Activated T-helper 1 cell treated with anti-CD3 and anti-CD28 coated beads, Interleukin-12 subunit alpha, Interleukin-12 subunit beta, Interleukin-2, Interleukin-4 antibody, amounts not matched to agents 30 ng/mL and 10 ng/mL and 1 ng/mL, durations not matched to agents 14 hours and 24 hours and 36 hours (primary cell): ENCODE data around the gene FAM168B. TPM values are rescaled to one million over a fixed set of nuclear protein-coding genes. Genes with fewer than 3 reads are reported as not detected.
A peak's percentile ranks its signal among the peaks of the same experiment; 100 is the strongest.
"Not testable (repeated sequence)": the region's sequence is repeated elsewhere in the genome, so short reads cannot be mapped to it uniquely, and the experiment has no call there.

Experiments used
- DNase-seq: peaks from one replicate; pipeline ENCODE4 v3.0.0; 2021; ENCODE audit warnings: low spot score
- H3K27ac Mint-ChIP-seq: one replicate; pipeline ENCODE4 v1.8.0; 2021; ENCODE audit warnings: mild to moderate bottlenecking, mixed read lengths
- H3K27me3 Mint-ChIP-seq: one replicate; pipeline ENCODE4 v1.8.0; 2022; ENCODE audit warnings: mild to moderate bottlenecking, moderate library complexity, mixed read lengths; ENCODE audit not compliant: insufficient read depth
- H3K36me3 Mint-ChIP-seq: one replicate; pipeline ENCODE4 v1.8.0; 2021; ENCODE audit warnings: low read depth, mixed read lengths
- H3K4me1 Mint-ChIP-seq: one replicate; pipeline ENCODE4 v1.8.0; 2021; ENCODE audit warnings: low read depth, mixed read lengths
- H3K4me3 Mint-ChIP-seq: one replicate; pipeline ENCODE4 v1.8.0; 2021; ENCODE audit warnings: mild to moderate bottlenecking, moderate library complexity, mixed read lengths
- H3K9me3 Mint-ChIP-seq: one replicate; pipeline ENCODE4 v1.8.0; 2021; ENCODE audit warnings: mixed read lengths
- intact Hi-C: fragments of 100-400 bp; cut with micrococcal nuclease; formaldehyde crosslinking; loops from one replicate; pipeline ENCODE4 v1.15.1; 2024
- total RNA-seq: library from RNA; stranded (reverse); gene quantifications from 2 replicates; pipeline ENCODE4 v1.2.3, GENCODE V29; 2022

FAM168B gene
- total RNA-seq, 1 donor from 2014 or later, result 79.0 TPM

DNA sequence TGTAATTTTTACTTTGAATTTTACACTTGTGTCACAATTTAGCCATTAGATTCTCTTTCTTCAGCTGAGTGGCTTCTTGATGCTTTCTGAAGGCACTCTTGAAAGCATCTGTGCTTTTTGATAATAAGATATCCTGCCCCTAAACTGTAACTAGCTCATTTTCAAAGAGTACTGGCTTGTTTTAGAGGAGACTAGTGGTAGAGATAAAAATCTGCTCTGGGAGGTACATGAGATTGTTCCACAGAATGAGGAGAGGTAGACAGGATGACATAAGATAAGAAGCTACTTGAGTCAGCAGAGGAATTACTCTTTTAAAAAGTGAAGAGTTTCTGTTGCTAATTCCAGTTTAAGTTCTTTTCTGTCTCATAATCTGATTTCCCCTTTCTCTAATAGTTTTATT lies 22.5 kb upstream of the FAM168B start:
- intact Hi-C loops, result no loop called here
- H3K27ac Mint-ChIP-seq, result peak overlapping the region; percentile 63
- no peak overlapping the region for H3K4me3 Mint-ChIP-seq
- no peaks in the 10 kb centered on the region for H3K27me3 Mint-ChIP-seq
- H3K36me3 Mint-ChIP-seq, result peaks cover 46% of the 10 kb centered on the region
- DNase-seq, result no peak
- H3K9me3 Mint-ChIP-seq, result peaks cover 15% of the 10 kb centered on the region
- peaks cover 41% of the 10 kb centered on the region for H3K4me1 Mint-ChIP-seq

DNA sequence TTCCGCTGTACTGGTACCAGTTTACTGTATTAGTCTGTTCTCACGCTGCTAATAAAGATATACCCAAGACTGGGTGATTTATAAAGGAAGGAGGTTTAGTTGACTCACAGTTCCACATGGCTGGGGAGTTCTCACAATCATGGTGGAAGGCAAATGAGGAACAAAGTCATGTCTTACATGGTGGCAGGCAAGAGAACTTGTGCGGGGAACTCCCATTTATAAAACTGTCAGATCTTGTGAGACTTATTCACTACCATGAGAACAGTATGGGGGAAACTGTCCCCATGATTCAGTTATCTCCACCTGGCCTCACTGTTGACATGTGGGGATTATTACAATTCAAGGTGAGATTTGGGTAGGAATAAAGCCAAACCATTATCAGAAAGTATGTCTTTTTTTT lies 21.7 kb upstream of the FAM168B start:
- Mint-ChIP-seq H3K36me3 (peaks cover 48% of the 10 kb centered on the region), H3K27ac (peak overlapping the region; percentile 3), H3K4me1 (peaks cover 41% of the 10 kb centered on the region), H3K9me3 (peaks cover 15% of the 10 kb centered on the region)
- H3K4me3 Mint-ChIP-seq, DNase-seq, intact Hi-C loops, H3K27me3 Mint-ChIP-seq: not testable (repeated sequence)

DNA sequence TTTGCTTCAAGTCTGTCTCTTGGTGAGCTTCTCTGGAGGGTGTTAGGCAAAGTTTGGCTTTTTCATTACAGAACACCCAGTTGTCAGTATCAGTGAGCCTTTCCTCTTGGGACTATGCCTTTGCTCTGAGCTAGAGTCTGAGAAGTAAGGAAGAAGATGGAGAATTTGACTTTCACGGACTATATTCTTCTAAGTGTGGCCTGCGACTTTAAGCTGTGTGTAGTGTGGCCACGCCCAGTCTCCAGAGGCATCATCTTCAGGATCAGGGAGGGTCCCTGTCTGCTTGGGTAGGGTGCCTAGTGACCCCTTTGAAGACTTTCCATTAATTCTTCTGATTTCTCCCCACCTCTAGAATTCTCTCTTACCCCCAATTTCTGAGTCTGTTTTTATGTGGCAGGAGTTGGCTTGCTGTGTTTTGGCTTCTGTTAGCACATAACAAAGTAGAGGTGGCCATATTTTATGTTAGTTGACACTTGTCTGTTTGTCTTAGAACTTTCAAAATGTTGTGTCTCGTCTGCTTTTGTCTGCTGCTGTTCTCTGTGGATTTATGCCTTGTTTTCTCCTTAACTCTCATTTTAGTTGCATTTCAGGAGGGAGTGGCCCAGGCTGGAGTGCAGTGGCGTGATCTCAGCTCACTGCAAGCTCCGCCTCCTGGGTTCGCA lies 20.4 kb upstream of the FAM168B start:
- H3K4me3 Mint-ChIP-seq, result no peak overlapping the region
- peaks cover 15% of the 10 kb centered on the region for H3K9me3 Mint-ChIP-seq
- H3K4me1 Mint-ChIP-seq, result peaks cover 41% of the 10 kb centered on the region
- H3K27me3 Mint-ChIP-seq, result no peaks in the 10 kb centered on the region
- DNase-seq, result no peak
- H3K27ac Mint-ChIP-seq, result no peak overlapping the region
- intact Hi-C loops, result no loop called here
- peaks cover 55% of the 10 kb centered on the region for H3K36me3 Mint-ChIP-seq

DNA sequence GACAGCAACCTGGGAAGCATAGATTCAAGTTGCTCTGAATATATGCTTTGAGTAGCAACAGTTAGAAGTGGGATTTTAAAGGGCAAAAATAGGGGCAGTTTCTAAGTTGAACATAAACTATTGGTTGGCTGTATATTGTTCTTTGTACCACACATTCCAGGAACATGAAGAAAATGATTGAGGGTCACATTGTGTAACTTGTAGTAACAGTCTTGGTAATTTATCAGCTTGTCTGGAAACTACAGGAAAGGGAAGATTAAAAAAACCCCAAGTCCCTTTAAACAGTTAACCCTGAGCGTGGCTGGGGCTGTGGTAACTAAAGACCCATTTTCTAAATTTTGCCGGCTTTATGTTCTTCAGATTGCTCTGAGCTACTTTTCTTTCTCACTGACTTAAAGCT lies 19.3 kb upstream of the FAM168B start:
- H3K27me3 Mint-ChIP-seq, result no peaks in the 10 kb centered on the region
- no peak overlapping the region for H3K4me3 Mint-ChIP-seq
- DNase-seq, result no peak
- H3K36me3 Mint-ChIP-seq, result peaks cover 53% of the 10 kb centered on the region
- no peak overlapping the region for H3K27ac Mint-ChIP-seq
- peaks cover 45% of the 10 kb centered on the region for H3K4me1 Mint-ChIP-seq
- intact Hi-C loops, result no loop called here
- peaks cover 15% of the 10 kb centered on the region for H3K9me3 Mint-ChIP-seq

DNA sequence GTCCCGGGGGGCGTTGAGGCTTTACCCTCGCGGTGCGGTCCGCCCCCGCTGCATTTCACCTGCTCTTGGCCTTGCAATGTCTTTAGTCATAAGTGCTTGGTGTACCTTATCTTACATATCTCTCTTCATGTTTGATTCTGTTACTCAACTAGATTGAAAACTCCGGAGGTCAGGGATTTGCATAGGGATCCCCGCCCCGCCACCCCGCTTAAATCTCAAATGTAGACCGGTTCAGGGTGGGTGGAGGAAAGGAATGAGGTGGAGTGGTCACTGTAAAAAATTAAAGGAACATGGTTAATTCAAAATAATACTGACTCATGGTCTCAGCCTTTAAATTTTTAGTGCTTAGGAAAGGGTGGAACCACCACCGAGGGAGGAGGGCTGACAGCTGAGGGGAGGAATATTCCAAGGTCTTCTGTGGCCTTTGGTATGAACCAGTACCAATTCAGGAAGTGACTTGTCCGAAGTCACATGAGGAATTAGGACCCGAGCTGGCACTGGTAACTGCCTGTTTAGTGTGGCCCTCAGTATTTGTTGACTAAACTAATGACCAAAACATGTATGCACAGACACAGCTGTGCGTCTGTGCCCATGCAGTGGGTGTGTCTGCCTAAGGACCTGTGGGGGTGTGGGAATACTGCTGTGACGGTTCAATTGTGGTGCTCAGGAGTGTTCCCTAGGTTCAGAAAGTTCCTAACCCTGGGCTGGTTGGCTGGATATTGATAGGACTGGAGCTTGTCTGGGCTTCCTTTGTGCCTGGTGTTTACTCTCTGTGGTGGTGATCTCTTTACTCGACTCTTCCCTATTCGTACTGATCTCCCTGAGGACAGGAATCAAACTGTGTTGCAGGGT lies 12.9 kb upstream of the FAM168B start:
- Mint-ChIP-seq H3K4me1 (peaks cover 35% of the 10 kb centered on the region), H3K9me3 (no peaks in the 10 kb centered on the region), H3K4me3 (peak overlapping the region; percentile 97), H3K27me3 (no peaks in the 10 kb centered on the region), H3K36me3 (peaks cover 24% of the 10 kb centered on the region), H3K27ac (peak overlapping the region; percentile 100)
- DNase-seq, result peak; percentile 12
- intact Hi-C loops, result loop anchor here (1.0 to 10.0 kb wide), 8 partner anchors 48 to 763 kb away; partner anchors contain the start of genes IMP4 and MZT2A

DNA sequence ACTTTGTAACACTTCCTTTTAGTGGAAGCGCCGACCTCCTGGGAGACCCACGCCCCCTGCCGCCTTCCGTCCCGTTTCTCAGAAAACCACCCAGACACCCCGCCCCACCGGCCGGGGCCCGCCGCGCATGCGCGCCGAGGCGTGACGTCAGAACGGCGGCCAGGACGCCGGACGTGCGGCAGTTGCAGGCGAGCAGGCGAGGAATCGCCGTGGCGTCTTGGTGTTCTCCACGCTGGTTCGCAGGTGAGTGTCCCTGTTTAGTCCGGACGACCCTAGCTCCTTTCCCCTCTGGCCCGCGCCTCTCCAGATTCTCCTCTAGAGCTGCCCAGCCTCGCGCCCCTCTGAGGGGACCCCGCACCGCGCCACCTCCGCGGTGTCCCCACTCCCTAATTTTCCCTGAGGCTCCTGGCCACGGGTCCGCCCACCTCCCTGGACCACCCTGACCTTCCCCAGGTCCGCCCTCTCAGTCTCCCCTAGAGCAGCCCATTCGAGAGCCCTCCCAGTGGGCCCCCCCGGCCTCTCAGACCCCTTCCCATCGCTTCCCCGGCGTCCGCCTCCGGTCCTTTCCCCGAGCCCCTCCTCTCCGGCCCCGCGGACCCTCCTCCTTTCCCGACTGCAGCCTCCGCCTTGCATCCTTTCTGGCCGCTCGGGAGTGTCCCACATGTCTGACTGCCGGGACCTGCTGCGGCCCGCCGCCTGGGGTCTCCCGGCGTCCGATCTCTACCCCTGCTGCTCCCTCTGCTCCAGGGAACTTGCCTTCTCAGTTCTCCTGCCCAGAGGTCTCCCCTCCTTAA lies 12.1 kb upstream of the FAM168B start, which contains the start of gene PLEKHB2:
Gene PLEKHB2, plus strand, starts transcription at position 181 of the 794 bp plus-strand sequence. CDS start 15,606 bp downstream, outside the sequence.
- Mint-ChIP-seq H3K27ac (peak within 1 kb of the TSS; percentile 100), H3K4me1 (peaks cover 35% of the 10 kb centered on the region), H3K36me3 (peaks cover 20% of the 10 kb centered on the region), H3K27me3 (no peaks in the 10 kb centered on the region), H3K4me3 (peak within 1 kb of the TSS; percentile 97), H3K9me3 (no peaks in the 10 kb centered on the region)
- intact Hi-C loops, result loop anchor here (2.0 to 10.0 kb wide), 7 partner anchors 283 to 763 kb away; partner anchors contain the start of genes IMP4 and MZT2A
- DNase-seq, result peak; percentile 96

DNA sequence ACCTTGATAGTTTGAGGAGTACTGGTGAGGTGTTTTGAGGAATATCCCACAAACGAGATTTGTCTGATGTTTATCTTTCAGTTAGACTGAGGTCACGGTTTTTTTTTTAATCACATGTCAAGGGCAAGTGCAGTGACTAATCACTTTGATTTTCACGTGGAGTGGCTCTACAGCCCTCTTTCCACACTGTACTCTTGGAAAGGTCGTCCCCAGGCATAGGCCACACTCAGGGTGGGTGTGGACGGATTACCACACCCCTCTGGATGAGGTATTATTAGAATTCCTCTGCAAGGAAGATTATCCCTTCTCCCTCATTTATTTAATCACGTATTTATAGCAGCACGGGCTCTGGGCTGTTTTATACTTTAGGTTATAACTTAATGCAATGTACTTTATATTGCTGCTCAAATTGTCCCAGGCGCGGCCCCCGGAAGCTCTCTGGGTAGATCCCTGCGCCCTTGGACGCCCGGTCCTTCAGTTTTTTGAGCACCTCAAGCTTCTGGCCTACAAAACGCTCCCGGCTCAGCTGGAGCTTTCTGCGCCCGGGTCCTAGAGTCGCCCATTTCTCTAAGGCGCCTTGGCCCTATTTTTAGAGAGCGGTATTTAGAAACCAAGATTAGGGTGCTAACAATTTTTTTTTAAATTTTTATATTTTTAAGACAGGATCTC lies 11.4 kb upstream of the FAM168B start:
- Mint-ChIP-seq H3K27me3 (no peaks in the 10 kb centered on the region), H3K4me1 (peaks cover 35% of the 10 kb centered on the region), H3K27ac (peak overlapping the region; percentile 100), H3K9me3 (no peaks in the 10 kb centered on the region), H3K36me3 (peaks cover 16% of the 10 kb centered on the region), H3K4me3 (peak overlapping the region; percentile 97)
- peak; percentile 49 for DNase-seq
- intact Hi-C loops, result loop anchor here (1.0 to 10.0 kb wide), 10 partner anchors 11 to 762 kb away; partner anchors contain the start of genes FAM168B, IMP4 and MZT2A

DNA sequence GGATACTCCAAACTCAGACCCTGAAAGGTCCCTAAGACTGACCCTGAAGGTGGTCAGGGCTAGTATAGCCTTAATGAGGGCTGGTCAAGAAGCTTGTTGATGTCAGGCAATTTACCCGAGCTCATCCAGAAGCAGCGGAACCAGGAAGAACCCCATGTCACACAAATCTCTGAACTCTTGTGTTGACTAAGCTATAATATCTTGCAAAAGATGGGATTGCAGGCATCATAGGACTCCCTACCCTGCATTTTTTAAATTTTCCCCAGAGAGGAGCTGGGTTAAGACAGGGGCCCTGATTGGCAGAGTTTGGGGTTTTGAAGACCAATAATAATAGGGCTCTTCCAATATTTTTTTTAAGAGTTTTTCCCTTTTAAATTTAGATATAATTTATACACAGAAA lies 9.9 kb upstream of the FAM168B start:
- Mint-ChIP-seq H3K27me3 (no peaks in the 10 kb centered on the region), H3K4me3 (no peak overlapping the region), H3K9me3 (no peaks in the 10 kb centered on the region), H3K4me1 (peaks cover 31% of the 10 kb centered on the region), H3K36me3 (peaks cover 10% of the 10 kb centered on the region), H3K27ac (no peak overlapping the region)
- DNase-seq, result no peak
- intact Hi-C loops, result loop anchor here (5.0 to 10.0 kb wide), 2 partner anchors 131 to 728 kb away; no protein-coding TSS in a partner anchor

DNA sequence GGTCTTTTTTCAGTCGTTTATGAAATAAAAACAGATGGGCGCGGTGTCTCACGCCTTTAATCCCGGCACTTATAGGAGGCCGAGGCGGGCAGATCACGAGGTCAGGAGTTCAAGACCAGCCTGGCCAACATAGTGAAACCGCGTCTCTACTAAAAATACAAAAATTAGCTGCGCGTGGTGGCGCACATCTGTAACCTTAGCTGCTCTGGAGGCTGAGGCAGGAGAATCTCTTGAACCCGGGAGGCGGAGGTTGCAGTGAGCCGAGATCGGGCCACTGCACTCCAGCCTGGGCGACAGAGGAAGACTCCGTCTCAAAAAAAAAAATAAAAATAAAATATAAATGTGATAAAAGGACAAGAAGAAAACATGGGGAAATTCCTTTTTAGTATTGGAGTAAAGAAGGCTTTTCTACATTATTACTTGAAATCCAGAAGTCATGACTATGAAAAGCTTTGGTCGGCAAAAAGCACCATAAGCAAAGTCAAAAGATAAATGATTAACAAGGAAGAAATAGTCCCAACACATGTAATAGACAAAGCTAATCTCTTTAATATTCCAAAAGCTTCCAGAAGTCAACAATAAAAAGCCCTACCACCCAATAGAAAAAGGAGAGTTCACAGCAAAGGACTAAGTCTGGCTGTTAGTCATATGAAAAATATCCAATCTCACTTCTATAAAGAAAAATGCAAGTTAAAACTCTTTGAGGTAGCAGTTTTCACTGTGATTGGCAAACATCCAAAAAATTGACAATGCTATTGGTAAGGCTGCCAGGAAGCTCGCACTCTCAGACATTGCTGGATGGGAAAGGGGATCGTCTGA lies 1.4 kb upstream of the FAM168B start:
- intact Hi-C loops, result loop anchor here (5.0 kb wide), 1 partner anchor 367 kb away; the partner anchor contains the start of gene GPR148
- peak overlapping the region; percentile 95 for H3K27ac Mint-ChIP-seq
- DNase-seq, result no peak
- H3K4me1 Mint-ChIP-seq, result peaks cover 13% of the 10 kb centered on the region
- no peaks in the 10 kb centered on the region for H3K27me3 Mint-ChIP-seq
- peak overlapping the region; percentile 93 for H3K4me3 Mint-ChIP-seq
- peaks cover 7% of the 10 kb centered on the region for H3K36me3 Mint-ChIP-seq
- H3K9me3 Mint-ChIP-seq, result no peaks in the 10 kb centered on the region

DNA sequence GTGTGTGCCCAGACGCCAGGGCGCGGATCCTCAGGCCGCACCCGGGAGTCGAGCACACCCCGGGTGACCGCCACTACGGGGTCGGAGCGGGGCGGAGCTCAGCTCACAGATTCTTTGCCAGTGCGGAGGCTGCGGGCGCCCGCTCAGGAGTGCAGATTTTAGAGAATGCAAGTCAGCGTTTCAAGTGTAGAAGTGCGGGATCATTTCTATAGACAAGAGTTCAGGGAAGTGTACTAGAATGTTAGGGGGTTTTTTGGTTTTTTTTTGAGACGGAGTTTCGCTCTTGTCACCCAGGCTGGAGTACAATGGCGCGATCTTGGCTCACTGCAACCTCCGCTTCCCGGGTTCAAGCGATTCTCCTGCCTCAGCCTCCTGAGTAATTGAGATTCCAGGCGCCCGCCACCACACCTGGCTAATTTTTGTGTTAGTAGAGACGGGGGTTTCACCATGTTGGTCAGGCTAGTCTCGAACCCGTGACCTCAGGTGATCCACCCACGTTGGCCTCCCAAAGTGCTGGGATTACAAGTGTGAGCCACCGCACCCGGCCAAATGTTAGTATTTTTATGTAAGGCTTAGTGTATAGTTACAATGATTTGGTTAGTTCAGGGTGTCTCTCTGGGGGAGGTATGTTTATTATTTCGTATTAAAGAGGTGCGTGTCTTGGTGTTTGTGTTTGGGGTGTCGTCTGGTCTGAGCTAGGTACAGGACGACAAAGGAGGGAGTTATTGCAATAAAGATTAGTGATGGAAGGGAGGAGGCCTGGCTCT lies 619 bp upstream of the FAM168B start:
- Mint-ChIP-seq H3K36me3 (peaks cover 7% of the 10 kb centered on the region), H3K4me3 (peak overlapping the region; percentile 93), H3K4me1 (peaks cover 14% of the 10 kb centered on the region), H3K27me3 (no peaks in the 10 kb centered on the region), H3K27ac (peak overlapping the region; percentile 95), H3K9me3 (no peaks in the 10 kb centered on the region)
- DNase-seq, result no peak
- intact Hi-C loops, result loop anchor here (1.0 to 5.0 kb wide), 6 partner anchors 10 to 399 kb away; partner anchors contain the start of gene GPR148
